Right lobe of liver (tissue), 6 donors: ENCODE data around the gene CCDC70. TPM values are rescaled to one million over a fixed set of nuclear protein-coding genes. Genes with fewer than 3 reads are reported as not detected.

Experiments
- ATAC-seq, 4 donors: fragments of 200-7000 bp; cut with Tn5 transposase; one replicate each; pipeline ENCODE4 v1.9.1; 2020; ENCODE audit warnings: mild to moderate bottlenecking in 4 of 4, moderate library complexity in 4 of 4
- DNase-seq, 3 donors: peaks; one replicate each; pipeline ENCODE4 v3.0.0-alpha.2; 2020
- H3K27ac ChIP-seq, 3 donors: fragments of 200-600 bp; one replicate each; pipeline ENCODE4 v1.8.0; 2022
- H3K27me3 ChIP-seq, 2 donors: fragments of 200-600 bp; one replicate each; pipeline ENCODE4 v1.8.0; 2022
- H3K36me3 ChIP-seq, 4 donors: fragments of 200-600 bp; sonication (generic) in 1 of 4; one replicate each; pipeline versions ENCODE4 v1.5.1 to v1.8.0; 2017 to 2022; ENCODE audit warnings: control low read depth in 1 of 4
- H3K4me1 ChIP-seq, 4 donors: fragments of 200-600 bp; sonication (generic) in 1 of 4; one replicate each; pipeline versions ENCODE4 v1.5.1 to v1.8.0; 2017 to 2022; ENCODE audit warnings: control low read depth in 1 of 4
- H3K4me3 ChIP-seq, 3 donors: fragments of 200-600 bp; one replicate each; pipeline ENCODE4 v1.8.0; 2022
- H3K9me3 ChIP-seq, 4 donors: fragments of 200-600 bp; sonication (generic) in 1 of 4; one replicate each; pipeline versions ENCODE4 v1.5.1 to v1.8.0; 2017 to 2022; ENCODE audit warnings: control low read depth in 1 of 4
- POLR2A ChIP-seq: fragments of 450-650 bp; IDR thresholded peaks from one replicate; pipeline ENCODE4 v1.6.1; 2017; ENCODE audit warnings: antibody characterized with exemption, mild to moderate bottlenecking
- WGBS: methylation state at CpG from one replicate; pipeline ENCODE4 v1.1.6; 2018; ENCODE audit warnings: low coverage, low lambda C conversion rate; ENCODE audit not compliant: insufficient coverage; ENCODE audit errors: missing lambda C conversion rate; 5-methylcytosine and 5-hydroxymethylcytosine counted together
- intact Hi-C, 2 donors: fragments of 100-400 bp; cut with DNase I; formaldehyde crosslinking; loops; one replicate each; pipeline versions ENCODE4 v1.11.2 to v1.14.1; 2022
- total RNA-seq, 6 experiments: library from RNA; depleted of rRNA in 2 of 6; stranded (reverse); fragments of >200 nt in 2 of 6; fragmentation: NEBNext Ultra II Directional in 3 of 6; extraction: Animal tissue kit (Norgen Biotek cat#: 25700) in 3 of 6; gene quantifications; one replicate each; pipeline versions ENCODE4 v1.1.0 to v1.2.4, GENCODE V29; 2016 to 2023
- TF ChIP-seq, protein P1 (sequence below), 4 donors: fragments of 200-600 bp in 3 of 4; fragments of 450-650 bp in 1 of 4; IDR thresholded peaks; one replicate each; pipeline versions ENCODE4 v1.5.1 to v1.8.0; 2016 to 2022; ENCODE audit warnings: antibody characterized with exemption in 4 of 4, mild to moderate bottlenecking in 2 of 4
- donor health status: DM: no; HTN: yes; CAD: no.
- donor health status: DM: no; HTN: no; CAD: no.
- donor health status: DM: no; HTN: no; CAD: no.
- donor health status: DM: no; HTN: yes; CAD: no.
- donor health status: DM: no; HTN: yes; CAD: no.

The CCDC70 gene
- total RNA-seq, 6 experiments from 2014 or later, result not detected

DNA sequence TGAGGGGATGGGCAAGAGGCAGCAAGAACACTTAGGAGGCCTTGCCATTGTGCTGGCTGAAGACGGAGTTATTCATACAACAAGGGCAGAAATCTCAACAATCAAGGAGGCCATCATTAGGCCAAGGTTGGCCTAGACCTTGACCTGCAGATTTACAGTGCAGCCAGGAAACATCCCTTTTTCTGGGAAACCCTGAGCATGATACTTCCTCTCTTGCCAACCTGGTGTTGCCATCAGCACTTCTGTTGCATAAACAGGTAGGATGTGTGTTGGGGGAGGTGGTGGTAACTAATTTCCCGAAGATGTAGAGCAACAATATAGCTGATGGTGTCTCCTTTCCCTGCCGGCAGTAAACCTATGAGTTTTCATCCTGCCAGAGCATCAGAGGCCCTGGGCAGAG lies 24.8 kb upstream of the CCDC70 start:
- TF ChIP-seq, protein P1, sequence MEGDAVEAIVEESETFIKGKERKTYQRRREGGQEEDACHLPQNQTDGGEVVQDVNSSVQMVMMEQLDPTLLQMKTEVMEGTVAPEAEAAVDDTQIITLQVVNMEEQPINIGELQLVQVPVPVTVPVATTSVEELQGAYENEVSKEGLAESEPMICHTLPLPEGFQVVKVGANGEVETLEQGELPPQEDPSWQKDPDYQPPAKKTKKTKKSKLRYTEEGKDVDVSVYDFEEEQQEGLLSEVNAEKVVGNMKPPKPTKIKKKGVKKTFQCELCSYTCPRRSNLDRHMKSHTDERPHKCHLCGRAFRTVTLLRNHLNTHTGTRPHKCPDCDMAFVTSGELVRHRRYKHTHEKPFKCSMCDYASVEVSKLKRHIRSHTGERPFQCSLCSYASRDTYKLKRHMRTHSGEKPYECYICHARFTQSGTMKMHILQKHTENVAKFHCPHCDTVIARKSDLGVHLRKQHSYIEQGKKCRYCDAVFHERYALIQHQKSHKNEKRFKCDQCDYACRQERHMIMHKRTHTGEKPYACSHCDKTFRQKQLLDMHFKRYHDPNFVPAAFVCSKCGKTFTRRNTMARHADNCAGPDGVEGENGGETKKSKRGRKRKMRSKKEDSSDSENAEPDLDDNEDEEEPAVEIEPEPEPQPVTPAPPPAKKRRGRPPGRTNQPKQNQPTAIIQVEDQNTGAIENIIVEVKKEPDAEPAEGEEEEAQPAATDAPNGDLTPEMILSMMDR (IDR thresholded peaks at IDR 0.05), result no peak
- TF ChIP-seq POLR2A, result no peak
- WGBS, result 65% methylated on average over 2 of the region's 3 CpGs
- Histone ChIP-seq H3K9me3 (no peaks in the 10 kb centered on the region), H3K27ac (peak overlapping the region in 1 of 3 donors; percentile 29), H3K4me1 (no peaks in the 10 kb centered on the region), H3K36me3 (no peaks in the 10 kb centered on the region), H3K4me3 (no peak overlapping the region), H3K27me3 (no peaks in the 10 kb centered on the region)
- ATAC-seq (peak in 1 of 4 donors; percentile 41), DNase-seq (no peak)
- intact Hi-C loops, result no loop called here

DNA sequence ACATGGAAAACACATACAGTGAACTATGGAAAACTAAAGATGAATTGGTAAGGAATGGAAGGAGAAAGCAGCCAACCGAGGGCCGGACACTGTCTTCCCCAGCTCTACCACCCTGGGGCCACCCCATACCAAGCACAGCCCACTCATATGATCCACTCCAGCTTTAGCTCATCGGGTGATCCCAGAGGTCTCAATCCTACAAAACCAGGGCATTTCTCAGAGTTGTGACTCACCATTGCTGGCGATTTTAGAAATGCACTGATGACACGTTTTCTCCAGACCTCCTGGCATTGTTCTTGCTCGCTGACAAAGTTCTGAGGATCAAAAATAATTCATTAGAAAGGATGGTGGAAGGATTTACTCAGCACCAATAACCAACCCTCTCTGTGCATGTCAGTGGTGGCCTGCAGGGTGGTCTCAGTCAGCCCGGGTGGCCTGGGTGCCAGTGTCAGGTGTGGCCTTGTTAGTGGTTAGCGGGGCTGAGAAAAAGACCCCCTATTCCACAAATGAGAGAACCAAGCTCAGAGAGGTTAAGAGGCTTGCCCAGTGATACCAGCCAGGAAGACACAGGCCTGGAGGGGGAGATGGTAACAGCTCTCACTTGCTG lies 23.4 kb upstream of the CCDC70 start:
- Histone ChIP-seq H3K27me3 (no peaks in the 10 kb centered on the region), H3K4me1 (no peaks in the 10 kb centered on the region), H3K27ac (no peak overlapping the region), H3K4me3 (no peak overlapping the region), H3K9me3 (no peaks in the 10 kb centered on the region), H3K36me3 (no peaks in the 10 kb centered on the region)
- TF ChIP-seq, protein P1 (IDR thresholded peaks at IDR 0.05), result no peak
- TF ChIP-seq POLR2A, result no peak
- 78% methylated on average over 5 of the region's 8 CpGs for WGBS
- no peak for ATAC-seq
- intact Hi-C loops, result no loop called here
- DNase-seq, result no peak

DNA sequence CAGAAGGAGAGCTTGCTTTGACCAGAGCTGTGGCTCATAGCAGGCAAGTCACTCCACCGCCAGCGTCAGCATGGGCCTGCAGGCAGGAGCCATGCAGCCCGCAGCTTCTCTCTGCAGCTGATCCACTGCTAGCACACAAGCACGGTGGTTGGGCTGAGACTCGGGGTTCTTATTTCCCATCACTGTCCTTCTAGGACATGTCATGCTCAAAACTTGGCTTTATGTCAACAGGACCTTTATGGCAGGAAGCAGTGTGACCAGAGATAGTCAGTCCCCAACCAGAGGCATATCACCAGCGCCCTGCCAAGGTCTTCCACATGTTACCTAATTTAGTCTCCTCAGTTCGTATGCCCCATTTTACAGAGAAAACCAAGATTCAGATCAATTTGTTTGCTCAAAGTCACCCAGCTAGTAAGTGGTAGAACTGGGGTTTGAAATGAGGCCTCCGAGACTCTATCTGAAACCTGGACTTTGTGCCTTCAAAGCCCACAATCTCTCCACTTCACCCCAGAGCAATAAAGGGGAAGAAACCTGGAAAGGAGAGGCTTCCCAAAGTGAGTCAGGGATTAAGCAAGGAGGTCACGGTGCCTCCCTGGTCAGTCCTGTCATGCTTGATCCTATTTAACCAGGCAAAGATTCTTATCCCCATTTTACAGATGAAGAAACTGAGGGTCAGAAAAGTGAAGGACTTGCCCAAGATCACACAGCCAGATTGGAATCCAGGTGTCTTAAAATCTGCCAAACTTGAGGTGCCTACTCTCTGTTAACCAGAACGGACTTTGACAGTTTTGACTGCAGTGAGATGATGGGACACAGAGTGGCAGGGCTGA lies 21.8 kb upstream of the CCDC70 start:
- H3K27ac ChIP-seq, result no peak overlapping the region
- H3K4me3 ChIP-seq, result no peak overlapping the region
- H3K9me3 ChIP-seq, result no peaks in the 10 kb centered on the region
- intact Hi-C loops, result no loop called here
- 67% methylated on average over 4 of the region's 10 CpGs for WGBS
- no peaks in the 10 kb centered on the region for H3K36me3 ChIP-seq
- no peak for ATAC-seq
- no peak for DNase-seq
- no peaks in the 10 kb centered on the region for H3K27me3 ChIP-seq
- H3K4me1 ChIP-seq, result peaks cover 0 to 1% (median 0%) of the 10 kb centered on the region in 4 donors
- no peak for TF ChIP-seq POLR2A
- TF ChIP-seq, protein P1 (IDR thresholded peaks at IDR 0.05), result no peak

DNA sequence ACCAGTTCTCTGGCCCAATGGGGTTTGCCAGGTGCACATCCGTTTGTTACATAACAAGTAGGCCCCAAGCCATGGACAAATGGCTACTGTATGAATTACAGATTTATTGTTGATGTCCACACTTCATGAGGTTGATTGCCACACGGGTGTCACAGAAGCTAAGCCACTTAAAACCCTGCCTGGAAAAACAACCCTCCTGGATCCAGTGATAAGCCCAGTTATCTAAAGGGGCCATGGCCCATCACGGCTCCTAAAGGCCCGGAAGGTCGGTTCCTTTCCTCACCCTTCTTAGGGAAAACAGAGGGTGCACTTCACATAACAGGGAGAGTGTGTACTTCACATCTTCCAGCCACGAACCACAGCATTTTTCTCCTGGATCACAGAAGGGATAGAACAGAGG lies 20.9 kb upstream of the CCDC70 start:
- 81% methylated on average over 5 of the region's 6 CpGs for WGBS
- H3K27ac ChIP-seq, result no peak overlapping the region
- no peak overlapping the region for H3K4me3 ChIP-seq
- no peak for ATAC-seq
- no peaks in the 10 kb centered on the region for H3K27me3 ChIP-seq
- peaks cover 0 to 5% (median 2%) of the 10 kb centered on the region in 4 donors for H3K4me1 ChIP-seq
- H3K36me3 ChIP-seq, result no peaks in the 10 kb centered on the region
- intact Hi-C loops, result no loop called here
- no peaks in the 10 kb centered on the region for H3K9me3 ChIP-seq
- TF ChIP-seq POLR2A, result no peak
- no peak for DNase-seq

DNA sequence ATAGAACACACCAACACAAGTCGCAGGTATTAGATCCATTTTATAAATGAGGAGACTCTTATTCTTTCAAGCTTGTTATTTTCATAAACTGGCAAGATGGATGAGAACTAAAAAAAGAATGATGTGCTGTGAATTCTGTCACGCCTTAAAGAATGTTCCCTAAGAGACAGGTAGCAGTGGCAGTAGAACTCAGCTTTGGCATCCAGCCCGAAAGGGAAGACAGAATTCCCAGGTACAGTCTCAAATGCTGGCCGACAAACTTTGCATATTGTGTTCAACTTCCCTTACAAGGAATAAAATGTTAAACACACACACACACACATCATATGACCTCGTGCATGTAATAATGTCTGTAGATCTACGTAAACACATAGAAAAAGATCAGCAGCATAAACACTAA lies 20.0 kb upstream of the CCDC70 start:
- Histone ChIP-seq H3K36me3 (no peaks in the 10 kb centered on the region), H3K27me3 (no peaks in the 10 kb centered on the region), H3K9me3 (no peaks in the 10 kb centered on the region), H3K27ac (no peak overlapping the region), H3K4me1 (peaks cover 0 to 5% (median 2%) of the 10 kb centered on the region in 4 donors), H3K4me3 (no peak overlapping the region)
- TF ChIP-seq, protein P1 (IDR thresholded peaks at IDR 0.05), result no peak
- TF ChIP-seq POLR2A, result no peak
- WGBS, result 70% methylated on average over 6 of the region's 6 CpGs
- no peak for ATAC-seq
- no peak for DNase-seq
- intact Hi-C loops, result no loop called here
